SK-N-SH treated with all-trans-retinoic acid at 6 μM for 48 hours (cell line): ENCODE measurements around the gene FAM114A1.

Experiments
- ATAC-seq: fragments of 200-7000 bp; cut with Tn5 transposase; 3 replicates; pipeline ENCODE4 v1.9.1; 2020; ENCODE audit warnings: mild to moderate bottlenecking, moderate library complexity
- ARNTL ChIP-seq: fragments of 450-650 bp; formaldehyde crosslinking; IDR thresholded peaks from 2 replicates; pipeline ENCODE4 v1.5.0; 2020; ENCODE audit warnings: low read depth, mild to moderate bottlenecking, moderate library complexity, borderline replicate concordance
- BACH2 ChIP-seq: fragments of 250-450 bp; sonication (Bioruptor Pico); IDR thresholded peaks from 2 replicates; pipeline ENCODE4 v1.9.0; 2021; ENCODE audit warnings: mild to moderate bottlenecking, borderline replicate concordance
- ESRRG ChIP-seq: fragments of 250-450 bp; sonication (Bioruptor Pico); IDR thresholded peaks from 2 replicates; pipeline ENCODE4 v1.6.1; 2021; ENCODE audit warnings: mild to moderate bottlenecking
- GLIS3 ChIP-seq: fragments of 250-450 bp; sonication (Bioruptor Pico); IDR thresholded peaks from 2 replicates; pipeline ENCODE4 v1.5.0; 2020; ENCODE audit warnings: mild to moderate bottlenecking, moderate library complexity
- ISL1 ChIP-seq: fragments of 250-450 bp; sonication (Bioruptor Pico); IDR thresholded peaks from 2 replicates; pipeline ENCODE4 v2.1.2; 2022; ENCODE audit warnings: mild to moderate bottlenecking, moderate library complexity
- OSR1 ChIP-seq: fragments of 250-450 bp; sonication (Bioruptor Pico); IDR thresholded peaks from 2 replicates; pipeline ENCODE4 v1.8.0; 2022; ENCODE audit warnings: moderate library complexity, mild to moderate bottlenecking, inconsistent platforms
- PPARA ChIP-seq: fragments of 250-450 bp; sonication (Bioruptor Pico); IDR thresholded peaks from 2 replicates; pipeline ENCODE4 v1.5.0; 2020; ENCODE audit warnings: mild to moderate bottlenecking, borderline replicate concordance
- RARB ChIP-seq: fragments of 250-450 bp; sonication (Bioruptor Pico); IDR thresholded peaks from 2 replicates; pipeline ENCODE4 v1.8.0; 2021; ENCODE audit warnings: mild to moderate bottlenecking, moderate library complexity
- SNAI2 ChIP-seq: fragments of 250-450 bp; sonication (Bioruptor Pico); IDR thresholded peaks from 2 replicates; pipeline ENCODE4 v1.5.0; 2020; ENCODE audit warnings: mild to moderate bottlenecking, moderate library complexity
- TCF4 ChIP-seq: fragments of 250-450 bp; sonication (Bioruptor Pico); IDR thresholded peaks from 2 replicates; pipeline ENCODE4 v1.8.0; 2021; ENCODE audit warnings: mild to moderate bottlenecking, moderate library complexity, borderline replicate concordance
- TOX ChIP-seq: fragments of 250-450 bp; sonication (Bioruptor Pico); IDR thresholded peaks from 2 replicates; pipeline ENCODE4 v1.8.0; 2021; ENCODE audit warnings: mild to moderate bottlenecking, moderate library complexity, borderline replicate concordance
- ZC3H10 ChIP-seq: fragments of 250-450 bp; sonication (Bioruptor Pico); IDR thresholded peaks from 2 replicates; pipeline ENCODE4 v1.5.1; 2021; ENCODE audit warnings: mild to moderate bottlenecking, moderate library complexity
- ZFP3 ChIP-seq: fragments of 250-450 bp; sonication (Bioruptor Pico); IDR thresholded peaks from 2 replicates; pipeline ENCODE4 v1.5.0; 2020; ENCODE audit warnings: mild to moderate bottlenecking, moderate library complexity
- ZFP30 ChIP-seq: fragments of 450-650 bp; formaldehyde crosslinking; IDR thresholded peaks from 2 replicates; pipeline ENCODE4 v1.5.0; 2022; ENCODE audit warnings: mild to moderate bottlenecking, moderate library complexity
- ZNF565 ChIP-seq: fragments of 450-650 bp; formaldehyde crosslinking; conservative IDR thresholded peaks from 2 replicates; pipeline ENCODE4 v1.5.0; 2020; ENCODE audit warnings: low read depth, mild to moderate bottlenecking, moderate library complexity
- ZNF70 ChIP-seq: fragments of 450-650 bp; formaldehyde crosslinking; IDR thresholded peaks from 2 replicates; pipeline ENCODE4 v1.5.0; 2020; ENCODE audit warnings: mild to moderate bottlenecking, moderate library complexity
- ZNF8 ChIP-seq: fragments of 450-650 bp; formaldehyde crosslinking; IDR thresholded peaks from 2 replicates; pipeline ENCODE4 v1.5.0; 2020; ENCODE audit warnings: mild to moderate bottlenecking, moderate library complexity
- TF ChIP-seq, protein P1 (sequence below): fragments of 250-450 bp; sonication (Bioruptor Pico); IDR thresholded peaks from 2 replicates; pipeline ENCODE4 v1.8.0; 2021; ENCODE audit warnings: low read depth, mild to moderate bottlenecking, moderate library complexity, borderline replicate concordance
- TF ChIP-seq, protein P2 (sequence below): fragments of 250-450 bp; sonication (Bioruptor Pico); IDR thresholded peaks from 2 replicates; pipeline ENCODE4 v1.5.0; 2020; ENCODE audit warnings: mild to moderate bottlenecking, moderate library complexity
- TF ChIP-seq, protein P3 (sequence below): fragments of 250-450 bp; sonication (Bioruptor Pico); IDR thresholded peaks from 2 replicates; pipeline ENCODE4 v1.5.1; 2020; ENCODE audit warnings: low read depth, mild to moderate bottlenecking, moderate library complexity
- TF ChIP-seq, protein P4 (sequence below): fragments of 250-450 bp; sonication (Bioruptor Pico); IDR thresholded peaks from 2 replicates; pipeline ENCODE4 v1.8.0; 2020; ENCODE audit warnings: mild to moderate bottlenecking, moderate library complexity, borderline replicate concordance
- TF ChIP-seq, protein P5 (sequence below): fragments of 250-450 bp; sonication (Bioruptor Pico); IDR thresholded peaks from 2 replicates; pipeline ENCODE4 v1.5.1; 2021; ENCODE audit warnings: mild to moderate bottlenecking, moderate library complexity

Gene FAM114A1

DNA sequence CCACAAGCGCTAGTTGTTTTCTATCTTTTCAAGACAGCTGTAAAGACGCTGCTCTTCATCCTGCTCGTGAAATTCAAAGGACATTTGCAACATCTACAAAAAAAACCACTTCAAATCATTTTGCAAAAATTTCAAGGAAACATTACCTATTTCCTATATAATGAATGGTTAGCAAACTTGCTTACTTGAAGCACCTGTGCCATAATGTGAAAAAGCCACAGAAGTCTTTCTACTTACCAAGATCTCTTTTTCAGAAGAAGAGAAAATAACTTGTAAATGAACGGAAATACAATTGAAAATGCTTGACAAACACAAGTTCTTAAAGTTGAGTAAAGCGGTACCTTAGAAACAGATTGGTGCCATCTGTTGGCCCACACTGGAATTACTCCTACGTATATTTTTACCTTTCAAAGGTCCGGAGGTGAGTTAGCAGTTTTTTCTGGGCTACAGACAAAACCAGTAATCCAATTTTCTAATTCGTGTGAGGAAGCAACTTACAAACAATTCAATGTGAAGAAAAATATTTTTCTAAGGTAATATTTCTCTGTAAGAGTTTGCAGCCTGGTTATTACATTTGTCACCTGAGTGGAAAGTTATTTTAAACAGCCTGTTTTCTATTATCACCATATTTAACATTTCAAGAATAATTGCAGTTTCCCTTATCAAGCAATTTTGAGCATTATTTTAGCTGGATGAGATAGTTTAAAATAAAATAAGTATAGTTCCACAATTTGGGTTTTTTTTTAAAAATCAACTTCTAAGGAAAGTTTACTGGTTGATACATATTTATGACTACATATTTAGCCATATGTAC is 10.9 kb upstream of the FAM114A1 start, which contains the start of gene TLR6:
TSS of gene TLR6 (minus strand) at position 294 of the 814 bp plus-strand sequence. CDS start 27,344 bp downstream, outside the sequence.
- TF ChIP-seq ARNTL (CRISPR knock-in tag): no peak
- TF ChIP-seq, protein P1, sequence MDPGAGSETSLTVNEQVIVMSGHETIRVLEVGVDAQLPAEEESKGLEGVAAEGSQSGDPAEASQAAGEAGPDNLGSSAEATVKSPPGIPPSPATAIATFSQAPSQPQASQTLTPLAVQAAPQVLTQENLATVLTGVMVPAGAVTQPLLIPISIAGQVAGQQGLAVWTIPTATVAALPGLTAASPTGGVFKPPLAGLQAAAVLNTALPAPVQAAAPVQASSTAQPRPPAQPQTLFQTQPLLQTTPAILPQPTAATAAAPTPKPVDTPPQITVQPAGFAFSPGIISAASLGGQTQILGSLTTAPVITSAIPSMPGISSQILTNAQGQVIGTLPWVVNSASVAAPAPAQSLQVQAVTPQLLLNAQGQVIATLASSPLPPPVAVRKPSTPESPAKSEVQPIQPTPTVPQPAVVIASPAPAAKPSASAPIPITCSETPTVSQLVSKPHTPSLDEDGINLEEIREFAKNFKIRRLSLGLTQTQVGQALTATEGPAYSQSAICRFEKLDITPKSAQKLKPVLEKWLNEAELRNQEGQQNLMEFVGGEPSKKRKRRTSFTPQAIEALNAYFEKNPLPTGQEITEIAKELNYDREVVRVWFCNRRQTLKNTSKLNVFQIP (CRISPR knock-in tag): no peak
- no peak for TF ChIP-seq TCF4 (CRISPR knock-in tag)
- no peak for TF ChIP-seq RARB
- no peak for TF ChIP-seq ZNF70 (CRISPR knock-in tag)
- no peak for TF ChIP-seq ZFP3 (CRISPR knock-in tag)
- TF ChIP-seq GLIS3: no peak
- no peak for TF ChIP-seq ZFP30 (CRISPR knock-in tag)
- no peak for TF ChIP-seq ZNF565
- no peak for TF ChIP-seq ISL1 (CRISPR knock-in tag)
- no peak for TF ChIP-seq SNAI2 (CRISPR knock-in tag)
- TF ChIP-seq, protein P2, sequence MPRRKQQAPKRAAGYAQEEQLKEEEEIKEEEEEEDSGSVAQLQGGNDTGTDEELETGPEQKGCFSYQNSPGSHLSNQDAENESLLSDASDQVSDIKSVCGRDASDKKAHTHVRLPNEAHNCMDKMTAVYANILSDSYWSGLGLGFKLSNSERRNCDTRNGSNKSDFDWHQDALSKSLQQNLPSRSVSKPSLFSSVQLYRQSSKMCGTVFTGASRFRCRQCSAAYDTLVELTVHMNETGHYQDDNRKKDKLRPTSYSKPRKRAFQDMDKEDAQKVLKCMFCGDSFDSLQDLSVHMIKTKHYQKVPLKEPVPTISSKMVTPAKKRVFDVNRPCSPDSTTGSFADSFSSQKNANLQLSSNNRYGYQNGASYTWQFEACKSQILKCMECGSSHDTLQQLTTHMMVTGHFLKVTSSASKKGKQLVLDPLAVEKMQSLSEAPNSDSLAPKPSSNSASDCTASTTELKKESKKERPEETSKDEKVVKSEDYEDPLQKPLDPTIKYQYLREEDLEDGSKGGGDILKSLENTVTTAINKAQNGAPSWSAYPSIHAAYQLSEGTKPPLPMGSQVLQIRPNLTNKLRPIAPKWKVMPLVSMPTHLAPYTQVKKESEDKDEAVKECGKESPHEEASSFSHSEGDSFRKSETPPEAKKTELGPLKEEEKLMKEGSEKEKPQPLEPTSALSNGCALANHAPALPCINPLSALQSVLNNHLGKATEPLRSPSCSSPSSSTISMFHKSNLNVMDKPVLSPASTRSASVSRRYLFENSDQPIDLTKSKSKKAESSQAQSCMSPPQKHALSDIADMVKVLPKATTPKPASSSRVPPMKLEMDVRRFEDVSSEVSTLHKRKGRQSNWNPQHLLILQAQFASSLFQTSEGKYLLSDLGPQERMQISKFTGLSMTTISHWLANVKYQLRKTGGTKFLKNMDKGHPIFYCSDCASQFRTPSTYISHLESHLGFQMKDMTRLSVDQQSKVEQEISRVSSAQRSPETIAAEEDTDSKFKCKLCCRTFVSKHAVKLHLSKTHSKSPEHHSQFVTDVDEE (CRISPR knock-in tag): no peak
- TF ChIP-seq BACH2: no peak
- TF ChIP-seq, protein P3, sequence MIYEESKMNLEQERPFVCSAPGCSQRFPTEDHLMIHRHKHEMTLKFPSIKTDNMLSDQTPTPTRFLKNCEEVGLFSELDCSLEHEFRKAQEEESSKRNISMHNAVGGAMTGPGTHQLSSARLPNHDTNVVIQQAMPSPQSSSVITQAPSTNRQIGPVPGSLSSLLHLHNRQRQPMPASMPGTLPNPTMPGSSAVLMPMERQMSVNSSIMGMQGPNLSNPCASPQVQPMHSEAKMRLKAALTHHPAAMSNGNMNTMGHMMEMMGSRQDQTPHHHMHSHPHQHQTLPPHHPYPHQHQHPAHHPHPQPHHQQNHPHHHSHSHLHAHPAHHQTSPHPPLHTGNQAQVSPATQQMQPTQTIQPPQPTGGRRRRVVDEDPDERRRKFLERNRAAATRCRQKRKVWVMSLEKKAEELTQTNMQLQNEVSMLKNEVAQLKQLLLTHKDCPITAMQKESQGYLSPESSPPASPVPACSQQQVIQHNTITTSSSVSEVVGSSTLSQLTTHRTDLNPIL (CRISPR knock-in tag): no peak
- TF ChIP-seq TOX (CRISPR knock-in tag): no peak
- TF ChIP-seq ESRRG (CRISPR knock-in tag): no peak
- TF ChIP-seq ZC3H10 (CRISPR knock-in tag): no peak
- TF ChIP-seq, protein P4, sequence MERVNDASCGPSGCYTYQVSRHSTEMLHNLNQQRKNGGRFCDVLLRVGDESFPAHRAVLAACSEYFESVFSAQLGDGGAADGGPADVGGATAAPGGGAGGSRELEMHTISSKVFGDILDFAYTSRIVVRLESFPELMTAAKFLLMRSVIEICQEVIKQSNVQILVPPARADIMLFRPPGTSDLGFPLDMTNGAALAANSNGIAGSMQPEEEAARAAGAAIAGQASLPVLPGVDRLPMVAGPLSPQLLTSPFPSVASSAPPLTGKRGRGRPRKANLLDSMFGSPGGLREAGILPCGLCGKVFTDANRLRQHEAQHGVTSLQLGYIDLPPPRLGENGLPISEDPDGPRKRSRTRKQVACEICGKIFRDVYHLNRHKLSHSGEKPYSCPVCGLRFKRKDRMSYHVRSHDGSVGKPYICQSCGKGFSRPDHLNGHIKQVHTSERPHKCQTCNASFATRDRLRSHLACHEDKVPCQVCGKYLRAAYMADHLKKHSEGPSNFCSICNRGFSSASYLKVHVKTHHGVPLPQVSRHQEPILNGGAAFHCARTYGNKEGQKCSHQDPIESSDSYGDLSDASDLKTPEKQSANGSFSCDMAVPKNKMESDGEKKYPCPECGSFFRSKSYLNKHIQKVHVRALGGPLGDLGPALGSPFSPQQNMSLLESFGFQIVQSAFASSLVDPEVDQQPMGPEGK (CRISPR knock-in tag): no peak
- TF ChIP-seq ZNF8 (CRISPR knock-in tag): no peak
- no peak for TF ChIP-seq PPARA (CRISPR knock-in tag)
- peak; percentile 36; the same call in 2 of the 3 replicates for ATAC-seq

DNA sequence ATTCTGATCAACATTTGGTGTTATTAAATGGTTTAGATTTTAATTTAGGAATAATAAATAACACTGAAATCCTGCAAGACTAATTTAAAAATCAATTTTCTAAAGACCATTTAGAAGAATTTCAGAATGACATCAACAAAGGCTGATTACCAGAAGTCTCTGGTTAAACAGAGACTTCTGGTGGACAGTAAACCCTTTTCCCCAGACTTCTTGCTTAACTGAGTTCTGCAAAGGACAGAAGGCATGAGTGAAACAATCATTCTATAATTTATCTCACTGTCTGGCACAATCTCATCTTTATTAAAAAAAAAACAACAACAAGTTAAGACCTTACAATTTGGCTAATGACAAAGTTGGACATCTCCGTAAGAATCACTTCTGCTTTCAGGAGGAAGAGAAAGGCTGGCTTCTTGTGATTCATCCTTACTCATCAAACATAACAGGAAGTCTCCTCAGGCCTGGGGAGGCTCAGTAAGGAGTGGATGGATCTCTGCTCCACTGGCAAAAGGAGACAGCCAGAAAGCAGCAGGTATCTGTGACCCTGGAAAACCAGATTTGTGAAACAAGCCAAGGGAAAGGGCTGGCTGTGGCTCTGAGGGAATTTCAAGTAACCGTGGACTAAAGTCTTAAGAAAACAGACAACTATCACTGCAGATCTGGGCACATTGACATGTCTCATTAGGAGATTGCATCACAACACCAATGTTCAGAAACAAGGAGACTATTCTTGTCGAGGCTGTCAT is 10.1 kb upstream of the FAM114A1 start:
- TF ChIP-seq TOX (CRISPR knock-in tag): no peak
- TF ChIP-seq ZNF70 (CRISPR knock-in tag): peak; percentile 45; the same call in 1 of the 2 replicates
- peak; percentile 48; the same call in 1 of the 2 replicates for TF ChIP-seq ISL1 (CRISPR knock-in tag)
- TF ChIP-seq ZNF565: no peak
- ATAC-seq: peak; percentile 95

DNA sequence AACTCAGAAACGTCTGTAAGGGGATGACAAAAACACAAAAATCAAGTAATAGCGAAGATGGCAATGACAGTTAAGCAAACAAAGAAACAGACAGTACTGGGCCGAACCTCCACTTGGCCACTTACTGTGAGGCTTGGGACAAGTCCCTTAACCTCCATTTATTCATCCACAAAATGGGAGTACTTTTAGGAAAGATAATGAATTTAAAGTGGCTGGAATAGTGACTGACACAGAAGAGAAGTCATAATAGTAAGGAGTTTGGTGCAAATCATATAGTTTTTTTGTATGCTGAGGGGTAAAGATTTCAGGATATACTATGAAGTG is 9.5 kb upstream of the FAM114A1 start:
- TF ChIP-seq ISL1 (CRISPR knock-in tag): 0 out of 2 replicates have a peak, but pooled peaks have one; percentile 2
- TF ChIP-seq BACH2: no peak
- no peak for ATAC-seq

DNA sequence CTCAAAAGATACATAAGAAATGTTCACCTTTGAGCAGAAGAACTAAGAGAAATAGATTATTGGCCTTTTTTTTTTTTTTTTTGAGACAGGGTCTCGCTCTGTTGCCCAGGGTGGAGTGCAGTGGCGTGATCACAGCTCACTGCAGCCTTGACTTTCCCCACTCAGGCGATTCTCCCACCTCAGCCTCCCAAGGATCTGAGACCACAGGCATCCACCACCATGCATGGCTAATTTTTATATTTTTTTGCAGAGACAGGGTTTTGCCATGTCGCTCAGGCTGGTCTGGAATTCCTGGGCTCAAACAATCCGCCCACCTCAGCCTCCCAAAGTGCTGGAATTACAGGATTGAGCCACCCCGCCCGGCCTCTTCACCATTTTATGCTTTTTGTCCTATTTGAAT is 8.1 kb upstream of the FAM114A1 start:
- ATAC-seq: no peak
- TF ChIP-seq, protein P5, sequence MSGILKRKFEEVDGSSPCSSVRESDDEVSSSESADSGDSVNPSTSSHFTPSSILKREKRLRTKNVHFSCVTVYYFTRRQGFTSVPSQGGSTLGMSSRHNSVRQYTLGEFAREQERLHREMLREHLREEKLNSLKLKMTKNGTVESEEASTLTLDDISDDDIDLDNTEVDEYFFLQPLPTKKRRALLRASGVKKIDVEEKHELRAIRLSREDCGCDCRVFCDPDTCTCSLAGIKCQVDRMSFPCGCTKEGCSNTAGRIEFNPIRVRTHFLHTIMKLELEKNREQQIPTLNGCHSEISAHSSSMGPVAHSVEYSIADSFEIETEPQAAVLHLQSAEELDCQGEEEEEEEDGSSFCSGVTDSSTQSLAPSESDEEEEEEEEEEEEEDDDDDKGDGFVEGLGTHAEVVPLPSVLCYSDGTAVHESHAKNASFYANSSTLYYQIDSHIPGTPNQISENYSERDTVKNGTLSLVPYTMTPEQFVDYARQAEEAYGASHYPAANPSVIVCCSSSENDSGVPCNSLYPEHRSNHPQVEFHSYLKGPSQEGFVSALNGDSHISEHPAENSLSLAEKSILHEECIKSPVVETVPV (CRISPR knock-in tag): no peak
- TF ChIP-seq, protein P1 (CRISPR knock-in tag): no peak
- TF ChIP-seq OSR1 (CRISPR knock-in tag) (no peak), PPARA (CRISPR knock-in tag) (no peak), ESRRG (CRISPR knock-in tag) (no peak), RARB (no peak), TOX (CRISPR knock-in tag) (no peak), ZFP30 (CRISPR knock-in tag) (no peak)
- TF ChIP-seq, protein P3 (CRISPR knock-in tag): no peak
